ENCODE measurements around the gene BCL3.

BCL3 gene

GRCh38 chr19:44767295-44768180 is 19.0 kb downstream of the BCL3 start (continued):
- TF ChIP-seq, protein P1, sequence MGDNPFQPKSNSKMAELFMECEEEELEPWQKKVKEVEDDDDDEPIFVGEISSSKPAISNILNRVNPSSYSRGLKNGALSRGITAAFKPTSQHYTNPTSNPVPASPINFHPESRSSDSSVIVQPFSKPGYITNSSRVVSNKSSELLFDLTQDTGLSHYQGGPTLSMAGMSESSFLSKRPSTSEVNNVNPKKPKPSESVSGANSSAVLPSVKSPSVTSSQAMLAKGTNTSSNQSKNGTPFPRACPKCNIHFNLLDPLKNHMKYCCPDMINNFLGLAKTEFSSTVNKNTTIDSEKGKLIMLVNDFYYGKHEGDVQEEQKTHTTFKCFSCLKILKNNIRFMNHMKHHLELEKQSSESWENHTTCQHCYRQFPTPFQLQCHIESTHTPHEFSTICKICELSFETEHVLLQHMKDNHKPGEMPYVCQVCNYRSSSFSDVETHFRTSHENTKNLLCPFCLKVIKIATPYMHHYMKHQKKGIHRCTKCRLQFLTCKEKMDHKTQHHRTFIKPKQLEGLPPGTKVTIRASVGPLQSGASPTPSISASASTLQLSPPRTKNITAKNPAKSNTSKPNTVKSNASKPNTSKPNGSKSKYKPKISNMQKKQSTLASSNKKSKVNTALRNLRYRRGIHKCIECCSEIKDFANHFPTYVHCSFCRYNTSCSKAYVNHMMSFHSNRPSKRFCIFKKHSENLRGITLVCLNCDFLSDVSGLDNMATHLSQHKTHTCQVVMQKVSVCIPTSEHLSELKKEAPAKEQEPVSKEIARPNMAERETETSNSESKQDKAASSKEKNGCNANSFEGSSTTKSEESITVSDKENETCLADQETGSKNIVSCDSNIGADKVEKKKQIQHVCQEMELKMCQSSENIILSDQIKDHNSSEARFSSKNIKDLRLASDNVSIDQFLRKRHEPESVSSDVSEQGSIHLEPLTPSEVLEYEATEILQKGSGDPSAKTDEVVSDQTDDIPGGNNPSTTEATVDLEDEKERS (tag by site-specific recombination; IDR thresholded peaks at IDR 0.05) = peak; percentile 88
- TF ChIP-seq ZNF404 (tag by site-specific recombination; IDR thresholded peaks at IDR 0.05) = no peak
- no peak for TF ChIP-seq ZNF558 (tag by site-specific recombination; IDR thresholded peaks at IDR 0.05)
- TF ChIP-seq ZIC2 (tag by site-specific recombination; IDR thresholded peaks at IDR 0.05) = no peak
- TF ChIP-seq ZNF155 (tag by site-specific recombination; IDR thresholded peaks at IDR 0.05) = no peak
- TF ChIP-seq GLI2 (tag by site-specific recombination; IDR thresholded peaks at IDR 0.05; ENCODE audit: borderline replicate concordance, low read depth) = no peak
- no peak for TF ChIP-seq ZNF311 (tag by site-specific recombination; IDR thresholded peaks at IDR 0.05; ENCODE audit: borderline replicate concordance)
- no peak for TF ChIP-seq ZNF341 (tag by site-specific recombination; IDR thresholded peaks at IDR 0.05; ENCODE audit: low read depth)
- TF ChIP-seq ZFHX2 (tag by site-specific recombination; conservative IDR thresholded peaks at IDR 0.05) = no peak

DNA sequence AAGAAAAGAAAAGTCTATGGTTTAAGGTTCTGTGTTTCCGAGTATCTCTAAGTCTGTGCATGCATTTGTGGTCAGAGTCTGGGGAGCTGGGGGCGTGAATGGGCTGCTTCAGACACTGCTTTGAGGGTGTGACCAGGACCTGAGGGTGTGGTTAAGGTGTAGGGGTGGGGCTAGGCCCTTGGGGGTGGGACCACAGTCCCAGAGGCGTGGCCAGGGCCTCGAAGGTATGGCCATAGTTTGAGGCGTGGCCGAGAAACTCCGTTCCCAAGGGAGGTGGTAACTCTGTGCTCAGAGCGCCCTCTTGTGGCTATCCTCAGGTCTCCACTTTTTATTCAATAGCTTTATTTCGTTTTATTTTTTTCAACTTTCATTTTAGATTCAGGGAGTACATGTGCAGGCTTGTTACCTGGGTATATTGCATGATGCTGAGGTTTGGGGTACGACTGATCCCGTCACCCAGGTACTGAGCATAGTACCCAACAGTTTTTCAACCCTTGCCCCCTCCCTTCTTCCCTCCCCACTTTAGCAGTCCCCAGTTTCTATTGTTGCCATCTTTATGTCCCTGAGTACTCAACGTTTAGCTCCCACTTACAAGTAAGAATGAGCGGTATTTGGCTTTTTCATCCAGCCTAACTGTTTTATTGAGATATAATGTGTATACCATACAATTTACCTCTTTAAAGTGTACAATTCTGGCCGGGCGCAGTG is 22.2 kb downstream of the BCL3 start:
- H3K27ac ChIP-seq (ENCODE audit: extremely low read depth, low read depth, low read length) = no peak overlapping the region
- no peaks in the 10 kb centered on the region; the same call in 1 of the 2 replicates for H3K9me3 ChIP-seq (ENCODE audit: control insufficient read depth, insufficient read depth, low read depth, low read length)
- 0 out of 2 replicates have a peak, but pooled peaks cover 4% of the 10 kb centered on the region for H3K4me1 ChIP-seq (ENCODE audit: control insufficient read depth, insufficient read depth, low read length)
- H3K36me3 ChIP-seq (ENCODE audit: control insufficient read depth in 2 of 2, insufficient read depth in 1 of 2, low read length in 2 of 2) = no peaks in the 10 kb centered on the region
- H3K4me3 ChIP-seq (ENCODE audit: low read depth, low read length) = no peak overlapping the region
- CTCF ChIA-PET = interaction anchor here (0.6 to 11.4 kb wide), 55 partner anchors 9 to 292 kb away, joined by 3 to 453 read pairs (median 4); partner anchors contain the start of genes NECTIN2 and ZNF180
- POLR2A ChIA-PET = interaction anchor here (0.5 to 3.2 kb wide), 13 partner anchors 16 to 200 kb away, joined by 3 to 34 read pairs (median 4); partner anchors contain the start of genes CLPTM1 and NECTIN2
- TF ChIP-seq MZF1 (tag by site-specific recombination; IDR thresholded peaks at IDR 0.05; ENCODE audit: borderline replicate concordance) (no peak), BCL11B (tag by site-specific recombination; IDR thresholded peaks at IDR 0.05; ENCODE audit: low read depth) (no peak), KLF8 (tag by site-specific recombination; IDR thresholded peaks at IDR 0.05) (peak; percentile 46; the same call in 1 of the 2 replicates), ZNF280C (tag by site-specific recombination; IDR thresholded peaks at IDR 0.05) (no peak), KLF16 (tag by site-specific recombination; IDR thresholded peaks at IDR 0.05) (peak; percentile 45; the same call in 1 of the 2 replicates), ZFHX2 (tag by site-specific recombination; conservative IDR thresholded peaks at IDR 0.05) (peak; percentile 21; the same call in 1 of the 2 replicates), SP2 (tag by site-specific recombination; IDR thresholded peaks at IDR 0.05) (peak; percentile 37), KLF9 (tag by site-specific recombination; IDR thresholded peaks at IDR 0.05; ENCODE audit: low read depth) (peak; percentile 83), RBAK (tag by site-specific recombination; IDR thresholded peaks at IDR 0.05) (no peak), HOXC10 (CRISPR knock-in tag; IDR thresholded peaks at IDR 0.05) (no peak), ZNF211 (tag by site-specific recombination; IDR thresholded peaks at IDR 0.05; ENCODE audit: low read depth) (no peak), PRDM1 (tag by site-specific recombination; IDR thresholded peaks at IDR 0.05) (0 out of 2 replicates have a peak, but pooled peaks have one; percentile 19)
- TF ChIP-seq, protein P2, sequence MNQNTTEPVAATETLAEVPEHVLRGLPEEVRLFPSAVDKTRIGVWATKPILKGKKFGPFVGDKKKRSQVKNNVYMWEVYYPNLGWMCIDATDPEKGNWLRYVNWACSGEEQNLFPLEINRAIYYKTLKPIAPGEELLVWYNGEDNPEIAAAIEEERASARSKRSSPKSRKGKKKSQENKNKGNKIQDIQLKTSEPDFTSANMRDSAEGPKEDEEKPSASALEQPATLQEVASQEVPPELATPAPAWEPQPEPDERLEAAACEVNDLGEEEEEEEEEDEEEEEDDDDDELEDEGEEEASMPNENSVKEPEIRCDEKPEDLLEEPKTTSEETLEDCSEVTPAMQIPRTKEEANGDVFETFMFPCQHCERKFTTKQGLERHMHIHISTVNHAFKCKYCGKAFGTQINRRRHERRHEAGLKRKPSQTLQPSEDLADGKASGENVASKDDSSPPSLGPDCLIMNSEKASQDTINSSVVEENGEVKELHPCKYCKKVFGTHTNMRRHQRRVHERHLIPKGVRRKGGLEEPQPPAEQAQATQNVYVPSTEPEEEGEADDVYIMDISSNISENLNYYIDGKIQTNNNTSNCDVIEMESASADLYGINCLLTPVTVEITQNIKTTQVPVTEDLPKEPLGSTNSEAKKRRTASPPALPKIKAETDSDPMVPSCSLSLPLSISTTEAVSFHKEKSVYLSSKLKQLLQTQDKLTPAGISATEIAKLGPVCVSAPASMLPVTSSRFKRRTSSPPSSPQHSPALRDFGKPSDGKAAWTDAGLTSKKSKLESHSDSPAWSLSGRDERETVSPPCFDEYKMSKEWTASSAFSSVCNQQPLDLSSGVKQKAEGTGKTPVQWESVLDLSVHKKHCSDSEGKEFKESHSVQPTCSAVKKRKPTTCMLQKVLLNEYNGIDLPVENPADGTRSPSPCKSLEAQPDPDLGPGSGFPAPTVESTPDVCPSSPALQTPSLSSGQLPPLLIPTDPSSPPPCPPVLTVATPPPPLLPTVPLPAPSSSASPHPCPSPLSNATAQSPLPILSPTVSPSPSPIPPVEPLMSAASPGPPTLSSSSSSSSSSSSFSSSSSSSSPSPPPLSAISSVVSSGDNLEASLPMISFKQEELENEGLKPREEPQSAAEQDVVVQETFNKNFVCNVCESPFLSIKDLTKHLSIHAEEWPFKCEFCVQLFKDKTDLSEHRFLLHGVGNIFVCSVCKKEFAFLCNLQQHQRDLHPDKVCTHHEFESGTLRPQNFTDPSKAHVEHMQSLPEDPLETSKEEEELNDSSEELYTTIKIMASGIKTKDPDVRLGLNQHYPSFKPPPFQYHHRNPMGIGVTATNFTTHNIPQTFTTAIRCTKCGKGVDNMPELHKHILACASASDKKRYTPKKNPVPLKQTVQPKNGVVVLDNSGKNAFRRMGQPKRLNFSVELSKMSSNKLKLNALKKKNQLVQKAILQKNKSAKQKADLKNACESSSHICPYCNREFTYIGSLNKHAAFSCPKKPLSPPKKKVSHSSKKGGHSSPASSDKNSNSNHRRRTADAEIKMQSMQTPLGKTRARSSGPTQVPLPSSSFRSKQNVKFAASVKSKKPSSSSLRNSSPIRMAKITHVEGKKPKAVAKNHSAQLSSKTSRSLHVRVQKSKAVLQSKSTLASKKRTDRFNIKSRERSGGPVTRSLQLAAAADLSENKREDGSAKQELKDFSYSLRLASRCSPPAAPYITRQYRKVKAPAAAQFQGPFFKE (tag by site-specific recombination; IDR thresholded peaks at IDR 0.05; ENCODE audit: borderline replicate concordance) = no peak
